IPS DF 19.7 (cell line): ENCODE measurements around the gene DCXR.

Experiments
- DNase-seq: peaks from one replicate; pipeline ENCODE4 v3.0.0-alpha.2; 2013; ENCODE audit warnings: low read depth, low spot score

Gene DCXR

GRCh38 chr17:82037092-82037888 lies at the start of gene DCXR:
TSS of gene DCXR (minus strand) at chr17:82037697. CDS start at chr17:82037682, 15 bp downstream.
- peak; percentile 64 for DNase-seq

GRCh38 chr17:82085931-82086764 lies 48.7 kb upstream of the DCXR start:
- DNase-seq = no peak

GRCh38 chr17:82085031-82085861 lies 47.7 kb upstream of the DCXR start:
- no peak for DNase-seq

GRCh38 chr17:82084373-82085030 lies 47.0 kb upstream of the DCXR start:
- DNase-seq = no peak

- DNase-seq = no peak
These were observed 46.2 kb upstream of the DCXR start for GRCh38 chr17:82083533-82084359.

- DNase-seq = no peak
These were observed 45.5 kb upstream of the DCXR start for GRCh38 chr17:82083009-82083408.

- no peak for DNase-seq
These were observed 45.0 kb upstream of the DCXR start for GRCh38 chr17:82082456-82082855.

- DNase-seq = no peak
These were observed 44.5 kb upstream of the DCXR start for GRCh38 chr17:82081966-82082365.

- no peak for DNase-seq
These were observed 44.0 kb upstream of the DCXR start for GRCh38 chr17:82081546-82081945.

GRCh38 chr17:82080789-82081464 lies 43.4 kb upstream of the DCXR start:
- DNase-seq = no peak

GRCh38 chr17:82080048-82080788 lies 42.7 kb upstream of the DCXR start:
- no peak for DNase-seq

- no peak for DNase-seq
These were observed 41.6 kb upstream of the DCXR start for GRCh38 chr17:82079001-82079677.

- no peak for DNase-seq
These were observed 40.9 kb upstream of the DCXR start for GRCh38 chr17:82078433-82078832.

- DNase-seq = no peak
These were observed 40.3 kb upstream of the DCXR start for GRCh38 chr17:82077617-82078358.

- no peak for DNase-seq
These were observed 39.5 kb upstream of the DCXR start for GRCh38 chr17:82076785-82077591.

- DNase-seq = no peak
These were observed 38.7 kb upstream of the DCXR start for GRCh38 chr17:82076018-82076784.
